ENCODE results near the gene RTN4RL1.

Gene RTN4RL1

DNA sequence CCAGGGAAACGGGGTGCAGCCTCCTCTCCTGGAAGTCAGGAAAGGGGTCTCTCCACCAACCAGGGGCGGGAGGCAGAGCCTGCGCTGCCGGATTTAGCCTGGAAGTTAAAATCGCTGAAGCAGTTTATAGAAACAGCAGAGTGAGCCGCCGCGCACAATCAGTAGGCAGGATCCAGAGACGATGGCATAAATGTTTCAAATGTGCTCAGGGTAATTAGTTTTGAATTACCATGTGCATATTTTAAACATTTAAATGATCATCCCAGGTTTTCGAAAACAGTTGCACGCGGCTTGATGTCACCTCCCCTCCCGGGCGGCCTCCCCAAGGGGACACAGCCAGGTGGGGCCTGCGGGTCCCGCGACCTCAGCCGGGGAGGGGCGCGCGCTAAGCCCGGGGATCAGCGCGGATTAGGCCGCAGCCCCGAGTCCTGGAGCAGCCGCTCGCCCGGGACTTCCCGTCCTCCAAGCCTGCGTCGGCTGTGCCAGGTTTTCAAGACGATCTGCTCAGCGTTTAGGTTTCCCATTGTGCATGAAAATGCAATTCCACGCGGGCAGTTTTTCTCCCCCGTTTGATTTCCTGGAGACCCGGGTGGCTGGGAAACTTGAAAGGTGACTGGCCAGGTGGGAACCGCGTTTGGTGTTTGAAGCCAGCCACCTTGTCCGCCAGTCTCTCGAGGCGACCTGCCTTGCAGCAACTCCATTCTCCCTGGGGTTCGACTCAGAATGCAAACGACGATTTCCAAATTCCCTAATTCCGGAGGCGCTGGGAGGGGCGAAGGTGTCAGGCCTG lies 117.0 kb downstream of the RTN4RL1 start:
- H3K4me2 ChIP-seq (ENCODE audit: low read depth, low read length, poor library complexity, severe bottlenecking), result no peak overlapping the region
- H3K9me3 ChIP-seq (ENCODE audit: insufficient read depth, low read depth, low read length), result no peaks in the 10 kb centered on the region
- no peak overlapping the region for H3K9ac ChIP-seq (ENCODE audit: low read depth, low read length, poor library complexity, severe bottlenecking)
- no peaks in the 10 kb centered on the region for H3K9me2 ChIP-seq (replicated peaks; ENCODE audit: low read depth, low read length)
- H3K79me2 ChIP-seq (ENCODE audit: insufficient read depth, low read length), result no peaks in the 10 kb centered on the region
- no peak overlapping the region for H3K4me3 ChIP-seq (ENCODE audit: low read length, poor library complexity, severe bottlenecking)
- no peaks in the 10 kb centered on the region for H3K27me3 ChIP-seq (ENCODE audit: insufficient read depth, low read length, poor library complexity, severe bottlenecking)
- no peaks in the 10 kb centered on the region for H3F3A ChIP-seq (ENCODE audit: low read depth)
- no peaks in the 10 kb centered on the region for H4K20me1 ChIP-seq (ENCODE audit: insufficient read depth, low read length, poor library complexity, severe bottlenecking)
- H2AFZ ChIP-seq (ENCODE audit: low read length), result peak overlapping the region; percentile 67; the same call in 1 of the 2 replicates
- no peaks in the 10 kb centered on the region for H3K36me3 ChIP-seq (ENCODE audit: insufficient read depth, low read length)
- H3K4me1 ChIP-seq (ENCODE audit: insufficient read depth, low read length, poor library complexity, severe bottlenecking), result no peaks in the 10 kb centered on the region
- TF ChIP-seq, protein P1, sequence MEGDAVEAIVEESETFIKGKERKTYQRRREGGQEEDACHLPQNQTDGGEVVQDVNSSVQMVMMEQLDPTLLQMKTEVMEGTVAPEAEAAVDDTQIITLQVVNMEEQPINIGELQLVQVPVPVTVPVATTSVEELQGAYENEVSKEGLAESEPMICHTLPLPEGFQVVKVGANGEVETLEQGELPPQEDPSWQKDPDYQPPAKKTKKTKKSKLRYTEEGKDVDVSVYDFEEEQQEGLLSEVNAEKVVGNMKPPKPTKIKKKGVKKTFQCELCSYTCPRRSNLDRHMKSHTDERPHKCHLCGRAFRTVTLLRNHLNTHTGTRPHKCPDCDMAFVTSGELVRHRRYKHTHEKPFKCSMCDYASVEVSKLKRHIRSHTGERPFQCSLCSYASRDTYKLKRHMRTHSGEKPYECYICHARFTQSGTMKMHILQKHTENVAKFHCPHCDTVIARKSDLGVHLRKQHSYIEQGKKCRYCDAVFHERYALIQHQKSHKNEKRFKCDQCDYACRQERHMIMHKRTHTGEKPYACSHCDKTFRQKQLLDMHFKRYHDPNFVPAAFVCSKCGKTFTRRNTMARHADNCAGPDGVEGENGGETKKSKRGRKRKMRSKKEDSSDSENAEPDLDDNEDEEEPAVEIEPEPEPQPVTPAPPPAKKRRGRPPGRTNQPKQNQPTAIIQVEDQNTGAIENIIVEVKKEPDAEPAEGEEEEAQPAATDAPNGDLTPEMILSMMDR (conservative IDR thresholded peaks at IDR 0.05; ENCODE audit: low read length), result no peak
- no peak for TF ChIP-seq EZH2phosphoT487 (IDR thresholded peaks at IDR 0.05; ENCODE audit: borderline replicate concordance)

DNA sequence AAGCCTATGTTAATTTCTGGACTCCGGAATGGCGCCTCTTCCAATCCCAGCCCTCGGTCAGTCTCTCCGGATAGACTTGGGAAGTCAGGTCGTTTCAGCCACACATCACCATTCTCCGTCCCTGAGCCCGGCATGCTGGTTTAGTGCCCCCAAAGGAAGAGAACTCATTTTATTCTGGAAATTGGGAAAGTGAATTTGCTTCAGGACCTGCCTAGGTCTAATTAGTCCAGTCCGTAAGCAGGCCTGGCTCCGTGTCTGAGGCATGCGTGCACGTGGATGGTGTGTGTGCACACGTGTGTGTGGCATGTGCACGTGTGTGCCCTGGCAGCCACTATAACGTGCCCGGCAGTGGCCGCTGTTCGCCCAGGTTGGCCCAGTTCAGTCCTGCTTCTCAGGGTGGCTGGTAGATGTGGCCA lies 117.9 kb downstream of the RTN4RL1 start:
- Histone ChIP-seq H3K4me2 (ENCODE audit: low read depth, low read length, poor library complexity, severe bottlenecking) (no peak overlapping the region), H3K79me2 (ENCODE audit: insufficient read depth, low read length) (no peaks in the 10 kb centered on the region), H2AFZ (ENCODE audit: low read length) (no peak overlapping the region), H3F3A (ENCODE audit: low read depth) (no peaks in the 10 kb centered on the region), H3K9me2 (replicated peaks; ENCODE audit: low read depth, low read length) (no peaks in the 10 kb centered on the region), H3K9me3 (ENCODE audit: insufficient read depth, low read depth, low read length) (no peaks in the 10 kb centered on the region), H3K4me1 (ENCODE audit: insufficient read depth, low read length, poor library complexity, severe bottlenecking) (no peaks in the 10 kb centered on the region), H4K20me1 (ENCODE audit: insufficient read depth, low read length, poor library complexity, severe bottlenecking) (no peaks in the 10 kb centered on the region), H3K27me3 (ENCODE audit: insufficient read depth, low read length, poor library complexity, severe bottlenecking) (no peaks in the 10 kb centered on the region), H3K36me3 (ENCODE audit: insufficient read depth, low read length) (no peaks in the 10 kb centered on the region), H3K4me3 (ENCODE audit: low read length, poor library complexity, severe bottlenecking) (no peak overlapping the region), H3K9ac (ENCODE audit: low read depth, low read length, poor library complexity, severe bottlenecking) (no peak overlapping the region)
- TF ChIP-seq EZH2phosphoT487 (IDR thresholded peaks at IDR 0.05; ENCODE audit: borderline replicate concordance), result no peak
- TF ChIP-seq, protein P1 (conservative IDR thresholded peaks at IDR 0.05; ENCODE audit: low read length), result no peak

DNA sequence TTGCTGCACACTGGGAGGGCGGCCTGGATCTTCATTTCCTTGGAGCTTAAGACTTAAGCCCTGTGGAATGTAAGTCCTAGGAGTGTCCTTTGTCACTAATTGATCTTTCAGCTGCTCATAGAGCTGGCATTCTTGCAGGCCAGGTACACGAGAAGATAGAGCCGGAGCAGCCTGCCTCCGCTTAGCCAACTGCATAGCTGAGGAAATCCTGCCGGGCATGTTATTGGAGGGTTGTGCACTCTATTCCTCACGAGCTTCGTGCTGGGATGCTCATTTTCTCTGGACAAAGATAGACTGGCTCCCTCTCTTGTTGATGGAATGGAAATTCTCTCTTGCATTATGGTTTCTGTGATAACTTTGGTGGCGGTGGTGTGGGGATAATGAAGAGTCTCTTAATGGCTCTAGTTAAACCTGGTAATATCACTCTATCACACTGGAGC lies 118.5 kb downstream of the RTN4RL1 start:
- no peaks in the 10 kb centered on the region for H3K79me2 ChIP-seq (ENCODE audit: insufficient read depth, low read length)
- H3K9me2 ChIP-seq (replicated peaks; ENCODE audit: low read depth, low read length), result no peaks in the 10 kb centered on the region
- no peaks in the 10 kb centered on the region for H3K4me1 ChIP-seq (ENCODE audit: insufficient read depth, low read length, poor library complexity, severe bottlenecking)

More for the DNA sequence above, 118.5 kb downstream of the RTN4RL1 start:
- Histone ChIP-seq H4K20me1 (ENCODE audit: insufficient read depth, low read length, poor library complexity, severe bottlenecking) (no peaks in the 10 kb centered on the region), H3K4me3 (ENCODE audit: low read length, poor library complexity, severe bottlenecking) (no peak overlapping the region), H3K27me3 (ENCODE audit: insufficient read depth, low read length, poor library complexity, severe bottlenecking) (no peaks in the 10 kb centered on the region), H3K9me3 (ENCODE audit: insufficient read depth, low read depth, low read length) (no peaks in the 10 kb centered on the region), H3K9ac (ENCODE audit: low read depth, low read length, poor library complexity, severe bottlenecking) (no peak overlapping the region), H3F3A (ENCODE audit: low read depth) (no peaks in the 10 kb centered on the region), H3K36me3 (ENCODE audit: insufficient read depth, low read length) (no peaks in the 10 kb centered on the region), H2AFZ (ENCODE audit: low read length) (no peak overlapping the region), H3K4me2 (ENCODE audit: low read depth, low read length, poor library complexity, severe bottlenecking) (no peak overlapping the region)
- TF ChIP-seq EZH2phosphoT487 (IDR thresholded peaks at IDR 0.05; ENCODE audit: borderline replicate concordance), result no peak
- TF ChIP-seq, protein P1 (conservative IDR thresholded peaks at IDR 0.05; ENCODE audit: low read length), result no peak

All from Loucy (cell line).